Measurements from ENCODE around the gene HNRNPA3.
"Not testable (repeated sequence)": the region's sequence is repeated elsewhere in the genome, so short reads cannot be mapped to it uniquely, and the experiment has no call there.

HNRNPA3 gene

GRCh38 chr2:177188482-177189469 lies 23.8 kb upstream of the HNRNPA3 start:
- DNase-seq (ENCODE audit: low read depth in 2 of 2): no peak

GRCh38 chr2:177190941-177191340 lies 21.7 kb upstream of the HNRNPA3 start:
- DNase-seq (ENCODE audit: low read depth in 2 of 2): no peak

- no peak for DNase-seq (ENCODE audit: low read depth in 2 of 2)
Measured at GRCh38 chr2:177192788-177193187, 19.8 kb upstream of the HNRNPA3 start.

- DNase-seq (ENCODE audit: low read depth in 2 of 2): no peak
Measured at GRCh38 chr2:177193240-177193639, 19.4 kb upstream of the HNRNPA3 start.

- DNase-seq (ENCODE audit: low read depth in 2 of 2): no peak
Measured at GRCh38 chr2:177195194-177195593, 17.4 kb upstream of the HNRNPA3 start.

- not testable (repeated sequence) for DNase-seq (ENCODE audit: low read depth in 2 of 2)
Measured at GRCh38 chr2:177200419-177200818, 12.2 kb upstream of the HNRNPA3 start.

GRCh38 chr2:177201919-177202346 lies 10.7 kb upstream of the HNRNPA3 start:
- no peak for DNase-seq (ENCODE audit: low read depth in 2 of 2)

GRCh38 chr2:177204417-177204816 lies 8.2 kb upstream of the HNRNPA3 start:
- DNase-seq (ENCODE audit: low read depth in 2 of 2): no peak

GRCh38 chr2:177207101-177207500 lies 5.5 kb upstream of the HNRNPA3 start:
- no peak for DNase-seq (ENCODE audit: low read depth in 2 of 2)

- DNase-seq (ENCODE audit: low read depth in 2 of 2): no peak
Measured at GRCh38 chr2:177211169-177211568, 1.4 kb upstream of the HNRNPA3 start.

GRCh38 chr2:177211576-177212105 lies 953 bp upstream of the HNRNPA3 start:
- no peak for DNase-seq (ENCODE audit: low read depth in 2 of 2)

- DNase-seq (ENCODE audit: low read depth in 2 of 2): peak; percentile 81 to 90
Measured at GRCh38 chr2:177212891-177213856, 580 bp downstream of the HNRNPA3 start.

GRCh38 chr2:177217247-177217843 lies 4.8 kb downstream of the HNRNPA3 start:
- no peak for DNase-seq (ENCODE audit: low read depth in 2 of 2)

GRCh38 chr2:177219787-177220186 lies 7.2 kb downstream of the HNRNPA3 start:
- DNase-seq (ENCODE audit: low read depth in 2 of 2): not testable (repeated sequence)

GRCh38 chr2:177221534-177221933 lies 8.9 kb downstream of the HNRNPA3 start:
- DNase-seq (ENCODE audit: low read depth in 2 of 2): no peak

- DNase-seq (ENCODE audit: low read depth in 2 of 2): no peak
Measured at GRCh38 chr2:177221970-177222369, 9.4 kb downstream of the HNRNPA3 start.

GRCh38 chr2:177223436-177223835 lies 10.8 kb downstream of the HNRNPA3 start:
- DNase-seq (ENCODE audit: low read depth in 2 of 2): not testable (repeated sequence)

- no peak for DNase-seq (ENCODE audit: low read depth in 2 of 2)
Measured at GRCh38 chr2:177225965-177226360, 13.4 kb downstream of the HNRNPA3 start.

GRCh38 chr2:177229442-177230242 lies 17.0 kb downstream of the HNRNPA3 start:
- DNase-seq (ENCODE audit: low read depth in 2 of 2): no peak

GRCh38 chr2:177231270-177231669 lies 18.7 kb downstream of the HNRNPA3 start:
- DNase-seq (ENCODE audit: low read depth in 2 of 2): no peak
